ENCODE results near the gene TBC1D22A. TPM values are rescaled to one million over a fixed set of nuclear protein-coding genes. Genes with fewer than 3 reads are reported as not detected.

The TBC1D22A gene
- total RNA-seq, 6 experiments from 2014 or later, result 20.4 to 24.1 (median 22.2) TPM

DNA sequence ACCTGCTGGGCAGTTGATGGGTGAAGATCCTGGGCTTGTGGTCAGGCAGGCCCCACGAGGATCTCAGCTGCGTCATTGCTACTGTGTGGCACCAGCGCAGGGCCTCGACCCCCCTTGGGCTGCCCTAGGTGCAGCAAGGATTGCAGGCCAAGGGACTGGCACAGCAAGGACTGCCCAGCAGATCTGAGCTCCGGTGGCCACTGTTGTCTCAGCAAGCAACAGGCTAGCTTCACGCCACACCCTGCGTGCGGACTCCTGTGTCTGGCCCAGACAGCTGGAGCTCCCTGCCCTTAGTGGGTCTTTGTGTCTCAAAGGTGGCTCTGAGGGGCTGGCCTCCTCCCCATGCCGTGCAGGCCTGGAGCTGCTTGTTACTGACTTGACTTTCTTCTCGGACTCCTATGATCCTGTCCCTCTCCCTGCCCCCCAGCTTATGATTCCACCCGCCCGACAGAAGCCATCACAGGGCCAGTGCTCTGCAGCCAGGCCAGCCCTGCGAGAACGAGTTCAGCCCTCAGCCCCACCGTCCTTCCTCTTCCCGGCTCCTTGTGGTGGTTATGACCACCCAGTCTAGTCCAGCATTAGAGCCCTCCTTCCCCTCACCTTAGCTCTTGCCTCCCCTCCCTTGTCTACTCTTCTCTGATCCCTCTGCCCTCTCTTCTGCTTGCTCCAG, 295.6 kb downstream of the TBC1D22A start:
- Mint-ChIP-seq H3K4me3 (no peak overlapping the region), H3K36me3 (ENCODE audit: low read depth) (peaks cover 6% of the 10 kb centered on the region), H3K4me1 (ENCODE audit: low read depth) (peaks cover 15% of the 10 kb centered on the region), H3K27me3 (ENCODE audit: insufficient read depth) (peaks cover 4% of the 10 kb centered on the region; the same call in 1 of the 2 replicates), H3K27ac (no peak overlapping the region), H3K9me3 (no peaks in the 10 kb centered on the region)
- TF ChIP-seq, protein P1, sequence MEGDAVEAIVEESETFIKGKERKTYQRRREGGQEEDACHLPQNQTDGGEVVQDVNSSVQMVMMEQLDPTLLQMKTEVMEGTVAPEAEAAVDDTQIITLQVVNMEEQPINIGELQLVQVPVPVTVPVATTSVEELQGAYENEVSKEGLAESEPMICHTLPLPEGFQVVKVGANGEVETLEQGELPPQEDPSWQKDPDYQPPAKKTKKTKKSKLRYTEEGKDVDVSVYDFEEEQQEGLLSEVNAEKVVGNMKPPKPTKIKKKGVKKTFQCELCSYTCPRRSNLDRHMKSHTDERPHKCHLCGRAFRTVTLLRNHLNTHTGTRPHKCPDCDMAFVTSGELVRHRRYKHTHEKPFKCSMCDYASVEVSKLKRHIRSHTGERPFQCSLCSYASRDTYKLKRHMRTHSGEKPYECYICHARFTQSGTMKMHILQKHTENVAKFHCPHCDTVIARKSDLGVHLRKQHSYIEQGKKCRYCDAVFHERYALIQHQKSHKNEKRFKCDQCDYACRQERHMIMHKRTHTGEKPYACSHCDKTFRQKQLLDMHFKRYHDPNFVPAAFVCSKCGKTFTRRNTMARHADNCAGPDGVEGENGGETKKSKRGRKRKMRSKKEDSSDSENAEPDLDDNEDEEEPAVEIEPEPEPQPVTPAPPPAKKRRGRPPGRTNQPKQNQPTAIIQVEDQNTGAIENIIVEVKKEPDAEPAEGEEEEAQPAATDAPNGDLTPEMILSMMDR (IDR thresholded peaks at IDR 0.05), result no peak
- DNase-seq, result no peak

DNA sequence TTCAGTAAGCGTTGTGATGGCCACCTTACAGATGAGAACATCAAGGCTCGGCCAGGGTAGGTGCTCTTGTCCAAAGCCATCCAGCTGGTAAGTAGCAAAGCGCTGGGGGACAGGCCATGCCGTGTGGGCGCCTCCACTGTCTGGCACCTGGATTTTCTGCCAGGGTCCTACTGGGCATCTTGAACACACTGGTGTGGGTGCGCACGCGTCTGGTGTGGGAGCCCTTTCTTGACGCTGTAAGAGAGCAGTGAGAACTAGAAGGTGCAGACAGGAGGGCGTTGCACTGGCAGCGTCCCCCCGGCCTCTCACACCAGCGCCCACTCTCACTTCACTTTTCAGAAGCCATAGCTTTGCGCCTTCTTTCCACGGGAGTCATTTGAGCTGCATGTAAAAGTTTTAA, 296.6 kb downstream of the TBC1D22A start:
- TF ChIP-seq, protein P1 (IDR thresholded peaks at IDR 0.05), result no peak
- H3K4me1 Mint-ChIP-seq (ENCODE audit: low read depth), result peaks cover 7% of the 10 kb centered on the region
- H3K27ac Mint-ChIP-seq, result no peak overlapping the region
- no peaks in the 10 kb centered on the region for H3K9me3 Mint-ChIP-seq
- no peak overlapping the region for H3K4me3 Mint-ChIP-seq
- no peak for DNase-seq
- peaks cover 4% of the 10 kb centered on the region; the same call in 1 of the 2 replicates for H3K27me3 Mint-ChIP-seq (ENCODE audit: insufficient read depth)
- peaks cover 6% of the 10 kb centered on the region for H3K36me3 Mint-ChIP-seq (ENCODE audit: low read depth)

DNA sequence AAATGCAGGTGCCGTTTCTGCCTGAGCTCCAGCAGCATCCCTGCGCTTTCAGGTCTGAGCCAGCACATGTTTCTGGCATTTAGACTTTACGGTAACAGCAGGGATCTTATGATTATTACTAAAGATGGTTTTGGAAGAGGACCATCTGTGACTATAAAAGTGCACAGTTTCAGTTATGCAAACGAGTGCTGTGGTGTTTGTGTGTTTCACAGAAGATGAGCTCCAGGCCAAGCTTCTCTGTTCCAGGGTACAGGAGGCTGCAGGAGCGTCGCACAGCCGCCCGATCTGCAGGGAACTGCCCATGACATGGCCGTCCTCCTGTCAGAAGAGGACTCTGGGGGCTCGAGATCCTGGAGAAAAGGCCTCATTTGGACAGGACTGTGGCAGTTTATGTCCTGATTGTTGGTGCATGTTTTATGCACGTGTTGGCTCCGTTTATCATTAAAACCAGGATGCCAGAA, 297.3 kb downstream of the TBC1D22A start:
- no peak for DNase-seq
- no peaks in the 10 kb centered on the region for H3K9me3 Mint-ChIP-seq
- H3K36me3 Mint-ChIP-seq (ENCODE audit: low read depth), result peaks cover 6% of the 10 kb centered on the region

DNA sequence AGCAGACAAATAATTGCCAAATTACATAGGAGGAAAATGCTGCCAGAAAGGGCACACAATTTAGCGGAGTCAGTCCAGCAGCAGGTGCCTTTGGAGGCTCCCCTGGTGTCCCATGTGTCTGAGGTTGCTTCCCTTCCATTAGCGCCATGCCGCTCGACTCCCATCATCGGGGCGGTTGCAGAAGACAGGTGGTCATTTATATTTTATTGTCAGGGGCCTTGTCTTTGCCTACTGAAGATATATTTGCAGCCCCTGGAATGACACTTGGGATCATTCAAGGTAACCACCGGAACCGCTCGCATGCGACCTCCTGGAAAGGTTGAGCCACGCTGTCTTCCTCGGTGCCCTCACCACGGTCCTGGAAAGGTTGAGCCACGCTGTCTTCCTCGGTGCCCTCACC, 298.3 kb downstream of the TBC1D22A start:
- TF ChIP-seq, protein P1 (IDR thresholded peaks at IDR 0.05), result no peak
- Mint-ChIP-seq H3K9me3 (no peaks in the 10 kb centered on the region), H3K4me3 (no peak overlapping the region), H3K4me1 (ENCODE audit: low read depth) (peaks cover 5% of the 10 kb centered on the region; the same call in 1 of the 2 replicates), H3K36me3 (ENCODE audit: low read depth) (peaks cover 6% of the 10 kb centered on the region), H3K27me3 (ENCODE audit: insufficient read depth) (peaks cover 4% of the 10 kb centered on the region; the same call in 1 of the 2 replicates), H3K27ac (no peak overlapping the region)
- DNase-seq, result no peak

More for the DNA sequence above, 297.3 kb downstream of the TBC1D22A start:
- no peak overlapping the region for H3K27ac Mint-ChIP-seq
- no peak overlapping the region for H3K4me3 Mint-ChIP-seq
- H3K27me3 Mint-ChIP-seq (ENCODE audit: insufficient read depth), result peaks cover 4% of the 10 kb centered on the region; the same call in 1 of the 2 replicates
- peaks cover 5% of the 10 kb centered on the region; the same call in 1 of the 2 replicates for H3K4me1 Mint-ChIP-seq (ENCODE audit: low read depth)
- TF ChIP-seq, protein P1 (IDR thresholded peaks at IDR 0.05), result no peak

DNA sequence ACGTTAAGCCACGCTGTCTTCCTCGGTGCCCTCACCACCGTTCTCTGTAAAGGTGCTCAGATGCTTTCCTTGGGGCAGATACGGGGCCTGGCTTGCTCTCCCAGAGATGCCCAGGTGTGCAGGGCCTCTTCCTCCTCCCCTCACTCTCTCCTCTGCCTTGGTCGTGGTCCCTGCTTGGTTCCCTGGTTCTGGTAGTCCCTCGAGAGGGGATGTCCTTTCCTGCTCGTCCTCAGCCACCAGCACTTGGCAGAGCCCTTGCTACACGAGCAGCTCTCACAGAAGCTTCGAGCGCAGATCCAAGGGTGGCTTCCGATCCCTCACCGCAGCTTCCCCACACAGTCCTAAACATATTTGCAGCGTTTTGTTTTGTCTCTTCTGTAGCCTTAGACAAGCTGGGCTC, 298.8 kb downstream of the TBC1D22A start:
- DNase-seq, result no peak
- H3K4me1 Mint-ChIP-seq (ENCODE audit: low read depth), result peaks cover 5% of the 10 kb centered on the region; the same call in 1 of the 2 replicates
- no peak overlapping the region for H3K27ac Mint-ChIP-seq
- peaks cover 6% of the 10 kb centered on the region for H3K36me3 Mint-ChIP-seq (ENCODE audit: low read depth)
- H3K9me3 Mint-ChIP-seq, result no peaks in the 10 kb centered on the region
- H3K27me3 Mint-ChIP-seq (ENCODE audit: insufficient read depth), result peaks cover 4% of the 10 kb centered on the region
- no peak overlapping the region for H3K4me3 Mint-ChIP-seq
- TF ChIP-seq, protein P1 (IDR thresholded peaks at IDR 0.05), result no peak

Data from HFFc6 (cell line).